ENCODE measurements around the gene PLS1. TPM values are rescaled to one million over a fixed set of nuclear protein-coding genes. Genes with fewer than 3 reads are reported as not detected.
"Not testable (repeated sequence)": the region's sequence is repeated elsewhere in the genome, so short reads cannot be mapped to it uniquely, and the experiment has no call there.

The PLS1 gene
- total RNA-seq, 1 donor from 2014 or later: 1.8 TPM

DNA sequence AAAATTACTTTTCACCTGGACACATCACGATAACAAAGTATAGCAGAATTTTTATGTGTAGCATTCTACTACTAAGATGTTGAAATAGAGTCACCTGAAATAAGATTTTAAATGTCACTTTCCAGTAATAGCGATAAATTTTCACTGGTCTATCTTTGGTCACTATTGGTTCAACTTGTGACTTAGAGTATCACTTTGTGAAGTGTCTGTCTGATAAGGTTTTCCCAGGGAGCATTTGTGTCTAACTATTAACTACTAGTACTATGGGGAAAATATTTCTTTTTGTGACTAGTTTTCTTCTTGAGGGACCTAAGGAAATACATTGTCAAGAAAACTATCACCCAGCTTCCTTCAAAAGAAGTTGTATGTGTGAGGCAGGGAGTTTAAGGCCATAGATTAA lies 138.6 kb downstream of the PLS1 start:
- peak; percentile 73 for ATAC-seq
- DNase-seq: no peak
- intact Hi-C loops (cut with micrococcal nuclease): no loop called here

DNA sequence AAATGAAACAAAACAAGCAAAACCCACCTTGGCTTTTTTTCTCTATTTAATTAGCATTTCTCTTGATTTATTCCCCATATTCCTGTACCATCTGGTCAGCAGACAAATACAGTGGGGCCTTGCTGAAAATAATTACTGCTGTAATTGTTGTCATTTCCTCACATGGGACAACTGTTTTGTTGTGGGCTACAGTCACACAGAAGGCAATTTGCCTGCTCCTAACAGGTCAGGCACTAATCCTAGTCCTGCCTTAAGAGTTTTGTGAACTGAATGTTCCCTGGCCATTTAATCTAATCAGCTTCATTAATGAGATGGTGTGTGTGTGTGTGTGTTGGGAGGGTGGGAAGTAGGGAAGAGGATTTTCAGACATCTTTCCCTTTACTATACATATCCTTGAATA lies 139.3 kb downstream of the PLS1 start:
- intact Hi-C loops (cut with micrococcal nuclease): no loop called here
- ATAC-seq: peak; percentile 92
- DNase-seq: no peak

DNA sequence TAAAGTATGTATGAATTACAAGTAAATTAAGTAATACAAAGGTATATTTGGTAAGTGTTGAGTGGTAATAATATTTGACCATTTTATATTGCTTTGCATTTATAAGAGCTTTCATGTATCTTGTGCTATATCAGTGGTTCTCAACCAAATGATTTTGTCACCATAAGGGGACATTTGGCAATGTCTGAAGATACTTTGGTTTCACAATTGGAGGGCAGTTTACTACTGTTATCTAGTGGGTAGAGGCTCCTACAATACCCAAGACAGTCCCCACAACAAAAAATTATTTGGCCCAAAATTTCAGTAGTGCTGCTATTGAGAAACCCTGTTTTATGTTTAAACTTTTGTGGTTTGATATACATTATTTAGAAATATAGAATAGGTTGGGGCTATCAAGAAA lies 142.2 kb downstream of the PLS1 start:
- no peak for DNase-seq
- intact Hi-C loops (cut with micrococcal nuclease): no loop called here
- ATAC-seq: no peak

DNA sequence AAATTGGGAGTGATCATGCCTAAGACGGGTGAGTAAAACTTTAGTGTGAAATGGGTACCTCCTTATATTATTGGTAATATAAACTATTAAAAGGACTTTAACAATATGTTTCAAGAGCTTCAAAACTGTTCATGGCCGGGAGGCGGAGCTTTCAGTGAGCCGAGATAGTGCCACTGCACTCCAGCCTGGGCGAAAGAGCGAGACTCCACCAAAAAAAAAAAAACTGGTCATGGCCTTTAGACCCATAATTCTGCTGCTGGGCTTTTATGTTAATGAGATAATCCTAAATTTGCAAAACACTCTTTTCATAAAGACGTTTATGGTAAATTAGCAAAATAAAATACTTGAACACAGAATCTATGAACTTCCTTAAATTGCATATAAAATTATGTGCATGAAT lies 150.5 kb downstream of the PLS1 start:
- ATAC-seq: no peak
- no peak for DNase-seq
- intact Hi-C loops (cut with micrococcal nuclease): no loop called here

DNA sequence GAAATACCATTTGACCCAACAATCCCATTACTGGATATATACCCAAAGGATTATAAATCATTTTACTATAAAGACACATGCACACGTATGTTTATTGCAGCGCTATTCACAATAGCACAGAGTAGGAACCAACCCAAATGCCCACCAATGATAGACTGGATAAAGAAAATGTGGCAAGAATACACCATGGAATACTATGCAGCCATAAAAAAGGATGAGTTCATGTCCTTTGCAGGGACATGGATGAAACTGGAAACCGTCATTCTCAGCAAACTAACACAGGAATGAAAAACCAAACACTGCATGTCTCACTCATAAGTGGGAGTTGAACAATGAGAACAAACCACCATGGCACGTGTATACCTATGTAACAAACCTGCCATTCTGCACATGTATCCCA lies 154.3 kb downstream of the PLS1 start:
- ATAC-seq: not testable (repeated sequence)

DNA sequence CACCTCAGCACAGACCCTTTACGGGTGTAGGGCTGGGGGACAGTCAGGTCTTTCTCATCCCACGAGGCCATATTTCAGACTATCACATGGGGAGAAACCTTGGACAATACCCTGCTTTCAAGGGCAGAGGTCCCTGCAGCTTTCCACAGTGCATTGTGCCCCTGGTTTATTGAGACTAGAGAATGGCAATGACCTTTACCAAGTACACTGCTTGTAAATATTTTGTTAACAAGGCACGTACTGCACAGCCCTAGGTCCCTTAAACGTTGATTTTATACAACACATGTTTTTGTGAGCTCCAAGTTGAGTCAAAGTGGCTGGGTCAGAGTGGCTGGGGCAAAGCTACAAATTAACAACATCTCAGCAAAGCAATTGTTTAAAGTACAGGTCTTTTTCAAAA lies 156.4 kb downstream of the PLS1 start:
- DNase-seq; ATAC-seq; intact Hi-C loops (cut with micrococcal nuclease): not testable (repeated sequence)

More for the DNA sequence above, 154.3 kb downstream of the PLS1 start:
- DNase-seq; intact Hi-C loops (cut with micrococcal nuclease): not testable (repeated sequence)

DNA sequence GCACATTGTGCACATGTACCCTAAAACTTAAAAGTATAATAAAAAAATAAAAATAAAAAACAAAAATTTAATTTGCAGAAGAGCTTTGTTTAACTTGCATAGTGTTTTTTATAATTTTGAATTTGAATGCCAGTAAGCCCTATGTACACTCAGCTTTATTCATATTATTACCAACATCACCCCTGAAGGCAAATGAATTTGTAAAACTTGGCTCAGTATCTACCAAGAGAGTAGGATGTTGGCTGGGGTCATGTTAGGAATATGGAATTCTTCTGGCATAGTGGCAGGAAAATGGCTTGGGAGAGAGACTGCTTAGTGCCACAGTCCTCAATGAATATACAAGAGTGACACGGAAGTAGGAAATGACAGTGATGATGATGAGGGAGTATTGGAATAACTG lies 158.3 kb downstream of the PLS1 start:
- no peak for ATAC-seq
- intact Hi-C loops (cut with micrococcal nuclease): no loop called here
- DNase-seq: no peak

Other genes starting within 250 kb of the PLS1 start
- gene XRN1, start 148.4 kb upstream of the PLS1 start, total RNA-seq: 20.3 TPM
- 8.3 TPM for gene ATR, start 17.7 kb upstream of the PLS1 start, total RNA-seq
- 8.0 TPM for gene TRPC1, start 127.6 kb downstream of the PLS1 start, total RNA-seq